ENCODE measurements around the gene TRPT1.

- TF ChIP-seq EZH2 (IDR thresholded peaks at IDR 0.05; ENCODE audit: insufficient read depth, low read length) (no peak), CTCF (IDR thresholded peaks at IDR 0.05; ENCODE audit: insufficient read depth, low read depth, low read length) (no peak)
These were observed 43.7 kb upstream of the TRPT1 start for GRCh38 chr11:64269540-64270220.
